ENCODE results near the gene ITGB7. TPM values are rescaled to one million over a fixed set of nuclear protein-coding genes. Genes with fewer than 3 reads are reported as not detected.
"Not testable (repeated sequence)": the region's sequence is repeated elsewhere in the genome, so short reads cannot be mapped to it uniquely, and the experiment has no call there.

Gene ITGB7
- total RNA-seq, 2 donors from 2014 or later: 88.0 to 111 TPM

- Mint-ChIP-seq H3K36me3 (ENCODE audit: insufficient read depth in 2 of 2) (peaks cover 7 to 11% of the 10 kb centered on the region in 2 donors), H3K9me3 (no peaks in the 10 kb centered on the region), H3K4me3 (peak overlapping the region; percentile 75 to 86), H3K27ac (peak overlapping the region; percentile 20), H3K27me3 (ENCODE audit: low read depth) (no peaks in the 10 kb centered on the region), H3K4me1 (ENCODE audit: low read depth) (peaks cover 71% of the 10 kb centered on the region)
- ATAC-seq (replicated peaks in 1 of 2) (peak; percentile 87 to 91), DNase-seq (peak; percentile 88 to 91)
These were observed 1.2 kb downstream of the ITGB7 start for GRCh38 chr12:53205747-53206419.

DNA sequence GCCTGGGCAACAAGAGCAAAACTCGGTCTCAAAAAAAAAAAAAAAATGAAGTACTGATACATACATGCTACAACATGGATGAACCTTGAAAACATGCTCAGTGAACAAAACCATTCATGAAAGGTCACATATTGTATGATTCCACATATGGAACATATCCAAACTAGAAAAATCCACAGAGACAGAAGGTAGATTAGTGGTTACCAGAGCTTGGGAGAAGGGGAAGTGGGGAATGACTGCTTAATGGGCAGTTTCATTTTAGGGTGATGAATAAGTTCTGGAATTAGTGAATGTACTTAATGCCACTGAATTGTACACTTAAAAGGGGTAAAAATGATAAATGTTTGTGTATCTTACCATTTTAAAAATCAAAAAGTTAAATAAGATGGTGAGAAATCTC is 2.7 kb downstream of the ITGB7 start:
- H3K36me3 Mint-ChIP-seq (ENCODE audit: insufficient read depth in 2 of 2): peaks cover 9 to 17% of the 10 kb centered on the region in 2 donors
- no peak overlapping the region for H3K27ac Mint-ChIP-seq
- DNase-seq (no peak), ATAC-seq (replicated peaks in 1 of 2) (no peak)
- peaks cover 79% of the 10 kb centered on the region for H3K4me1 Mint-ChIP-seq (ENCODE audit: low read depth)
- peak overlapping the region; percentile 23 to 37 for H3K4me3 Mint-ChIP-seq
- H3K27me3 Mint-ChIP-seq (ENCODE audit: low read depth): no peaks in the 10 kb centered on the region
- no peaks in the 10 kb centered on the region for H3K9me3 Mint-ChIP-seq

DNA sequence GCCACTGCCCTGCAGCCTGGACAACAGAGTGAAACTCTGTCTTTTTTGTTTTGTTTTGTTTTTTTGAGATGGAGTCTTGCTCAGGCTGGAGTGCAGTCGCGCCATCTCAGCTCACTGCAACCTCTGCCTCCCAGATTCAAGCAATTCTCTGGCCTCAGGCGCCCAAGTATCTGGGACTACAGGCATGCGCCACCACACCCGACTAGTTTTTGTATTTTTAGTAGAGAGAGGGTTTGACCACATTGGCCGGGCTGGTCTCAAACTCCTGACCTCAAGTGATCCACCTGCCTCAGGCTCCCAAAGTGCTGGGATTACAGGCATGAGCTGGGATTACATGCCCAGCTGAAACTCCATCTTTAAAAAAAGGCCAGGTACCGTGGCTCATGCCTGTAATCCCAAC is 4.7 kb downstream of the ITGB7 start:
- H3K4me3 Mint-ChIP-seq; DNase-seq; ATAC-seq (replicated peaks in 1 of 2); H3K27me3 Mint-ChIP-seq (ENCODE audit: low read depth); H3K27ac Mint-ChIP-seq; H3K9me3 Mint-ChIP-seq: not testable (repeated sequence)
- H3K4me1 Mint-ChIP-seq (ENCODE audit: low read depth): peaks cover 76% of the 10 kb centered on the region
- peaks cover 6 to 15% of the 10 kb centered on the region in 2 donors for H3K36me3 Mint-ChIP-seq (ENCODE audit: insufficient read depth in 2 of 2)

- Mint-ChIP-seq H3K27me3 (ENCODE audit: low read depth) (no peaks in the 10 kb centered on the region), H3K36me3 (ENCODE audit: insufficient read depth in 2 of 2) (peaks cover 7 to 15% of the 10 kb centered on the region in 2 donors), H3K9me3 (no peaks in the 10 kb centered on the region), H3K27ac (no peak overlapping the region), H3K4me1 (ENCODE audit: low read depth) (peaks cover 69% of the 10 kb centered on the region), H3K4me3 (peak overlapping the region in 1 of 2 donors; percentile 11)
- DNase-seq (no peak), ATAC-seq (replicated peaks in 1 of 2) (no peak)
These were observed 5.4 kb downstream of the ITGB7 start for GRCh38 chr12:53201639-53202038.

DNA sequence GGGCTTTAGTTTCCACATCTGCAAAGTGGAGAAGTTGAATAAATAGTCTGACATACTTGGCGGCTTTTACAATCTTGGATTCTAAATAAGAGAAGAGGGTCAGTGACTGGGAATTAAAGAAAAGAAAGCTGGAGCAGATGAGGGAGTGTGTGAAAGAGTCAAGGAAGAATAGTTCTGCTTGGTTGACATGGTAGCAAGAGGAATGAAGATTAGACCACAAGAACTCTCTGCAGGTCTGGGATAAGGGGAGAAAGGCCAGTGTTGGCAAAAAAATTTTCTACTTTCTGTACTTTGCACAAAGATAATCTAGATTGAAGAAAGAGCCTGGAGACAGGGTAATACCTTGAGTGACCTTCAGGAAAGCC is 5.9 kb downstream of the ITGB7 start:
- Mint-ChIP-seq H3K27ac (peak overlapping the region; percentile 94), H3K9me3 (no peaks in the 10 kb centered on the region), H3K36me3 (ENCODE audit: insufficient read depth in 2 of 2) (peaks cover 7 to 16% of the 10 kb centered on the region in 2 donors), H3K4me1 (ENCODE audit: low read depth) (peaks cover 64% of the 10 kb centered on the region), H3K27me3 (ENCODE audit: low read depth) (no peaks in the 10 kb centered on the region), H3K4me3 (peak overlapping the region; percentile 67 to 88)
- DNase-seq (no peak), ATAC-seq (replicated peaks in 1 of 2) (no peak)

- no peaks in the 10 kb centered on the region for H3K27me3 Mint-ChIP-seq (ENCODE audit: low read depth)
- peak in 1 of 2 donors; percentile 42 for DNase-seq
- H3K36me3 Mint-ChIP-seq (ENCODE audit: insufficient read depth in 2 of 2): peaks cover 7 to 15% of the 10 kb centered on the region in 2 donors
- H3K9me3 Mint-ChIP-seq: no peaks in the 10 kb centered on the region
- peak overlapping the region; percentile 67 to 88 for H3K4me3 Mint-ChIP-seq
- ATAC-seq (replicated peaks in 1 of 2): peak; percentile 36 to 41
- peaks cover 60% of the 10 kb centered on the region for H3K4me1 Mint-ChIP-seq (ENCODE audit: low read depth)
- peak overlapping the region; percentile 94 for H3K27ac Mint-ChIP-seq
These were observed 6.4 kb downstream of the ITGB7 start for GRCh38 chr12:53200458-53201176.

DNA sequence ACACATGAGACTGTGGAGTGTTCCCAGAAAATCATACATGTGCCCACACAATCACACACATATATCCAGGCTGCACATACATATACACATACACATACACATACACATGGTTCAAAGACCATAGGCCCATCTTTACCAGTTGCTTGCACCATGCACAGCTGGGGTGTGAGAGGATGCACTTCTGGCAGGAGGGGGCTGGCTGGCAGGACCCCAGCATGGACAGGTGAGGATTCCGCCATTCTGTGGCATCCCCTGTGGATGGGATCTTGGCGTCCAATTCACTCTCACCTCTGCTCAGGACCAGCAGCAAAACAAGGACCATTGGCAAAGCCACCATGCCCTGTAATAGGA is 7.0 kb downstream of the ITGB7 start:
- Mint-ChIP-seq H3K36me3 (ENCODE audit: insufficient read depth in 2 of 2) (peaks cover 7 to 14% of the 10 kb centered on the region in 2 donors), H3K9me3 (no peaks in the 10 kb centered on the region), H3K4me1 (ENCODE audit: low read depth) (peaks cover 60% of the 10 kb centered on the region), H3K27ac (peak overlapping the region; percentile 94), H3K4me3 (peak overlapping the region in 1 of 2 donors; percentile 88), H3K27me3 (ENCODE audit: low read depth) (no peaks in the 10 kb centered on the region)
- ATAC-seq (replicated peaks in 1 of 2) (peak in 1 of 2 donors; percentile 2), DNase-seq (no peak)

DNA sequence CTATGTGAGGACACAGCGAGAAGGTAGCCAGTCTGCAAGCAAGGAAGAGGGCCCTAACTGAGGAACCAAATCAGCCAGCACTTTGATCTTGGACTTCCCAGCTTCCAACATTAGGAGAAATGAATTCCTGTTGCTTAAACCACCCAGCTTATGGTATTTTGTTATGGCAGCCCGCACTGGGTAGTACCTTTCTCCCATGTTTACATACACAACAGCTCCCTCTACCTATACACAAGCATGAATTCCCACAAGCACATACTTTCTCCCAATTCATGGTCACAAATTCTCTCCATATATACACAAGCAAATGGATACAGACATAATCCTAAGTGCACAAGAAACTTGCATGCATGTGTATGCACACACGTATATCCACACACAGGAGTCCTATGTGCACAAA is 7.4 kb downstream of the ITGB7 start:
- Mint-ChIP-seq H3K4me1 (ENCODE audit: low read depth) (peaks cover 57% of the 10 kb centered on the region), H3K27me3 (ENCODE audit: low read depth) (no peaks in the 10 kb centered on the region), H3K36me3 (ENCODE audit: insufficient read depth in 2 of 2) (peaks cover 7 to 14% of the 10 kb centered on the region in 2 donors), H3K4me3 (peak overlapping the region in 1 of 2 donors; percentile 25), H3K9me3 (no peaks in the 10 kb centered on the region), H3K27ac (peak overlapping the region; percentile 6)
- no peak for ATAC-seq (replicated peaks in 1 of 2)
- DNase-seq: no peak

GRCh38 chr12:53198486-53199110 is 8.5 kb downstream of the ITGB7 start:
- H3K36me3 Mint-ChIP-seq (ENCODE audit: insufficient read depth in 2 of 2): peaks cover 7 to 14% of the 10 kb centered on the region in 2 donors
- H3K9me3 Mint-ChIP-seq: no peaks in the 10 kb centered on the region
- H3K27ac Mint-ChIP-seq: peak overlapping the region; percentile 88
- ATAC-seq (replicated peaks in 1 of 2): peak; percentile 26 to 27
- no peak for DNase-seq
- H3K4me1 Mint-ChIP-seq (ENCODE audit: low read depth): peaks cover 46% of the 10 kb centered on the region
- H3K4me3 Mint-ChIP-seq: peak overlapping the region; percentile 61 to 70
- H3K27me3 Mint-ChIP-seq (ENCODE audit: low read depth): no peaks in the 10 kb centered on the region

DNA sequence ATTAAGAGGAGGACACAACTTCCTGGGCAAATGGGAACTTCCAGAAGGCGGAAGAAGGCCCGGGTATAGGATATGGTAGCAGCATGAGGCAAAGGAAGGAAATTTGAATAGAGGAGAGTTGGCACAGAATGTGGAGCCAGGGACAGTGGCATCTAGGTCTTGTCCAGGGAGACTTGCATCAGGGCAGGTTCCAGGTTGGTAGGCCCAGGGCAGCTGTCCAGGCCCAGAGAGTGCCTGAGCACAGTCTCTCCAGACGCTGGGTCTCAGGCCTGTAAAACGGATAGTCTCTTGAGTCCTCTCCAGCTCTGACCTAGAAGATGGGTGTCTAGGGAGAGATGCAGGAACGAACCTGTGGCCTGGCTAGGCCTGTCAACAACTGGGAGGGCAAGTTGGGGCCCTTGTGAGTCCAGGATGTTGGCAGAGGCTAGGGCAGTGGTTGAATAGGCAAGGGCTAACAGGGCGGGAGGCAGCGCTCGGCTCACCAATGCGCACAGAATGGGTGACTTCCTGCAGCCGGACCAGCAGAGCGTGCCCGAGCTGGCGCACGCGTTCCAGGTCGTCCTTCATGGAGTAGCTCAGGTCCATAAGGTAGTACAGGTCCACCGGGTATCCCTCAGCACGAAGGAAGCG is 9.9 kb downstream of the ITGB7 start:
- DNase-seq (no peak), ATAC-seq (replicated peaks in 1 of 2) (no peak)
- Mint-ChIP-seq H3K36me3 (ENCODE audit: insufficient read depth in 2 of 2) (peaks cover 7 to 16% of the 10 kb centered on the region in 2 donors), H3K27me3 (ENCODE audit: low read depth) (no peaks in the 10 kb centered on the region), H3K27ac (no peak overlapping the region), H3K4me1 (ENCODE audit: low read depth) (peaks cover 45% of the 10 kb centered on the region), H3K9me3 (no peaks in the 10 kb centered on the region), H3K4me3 (no peak overlapping the region)

- H3K27me3 Mint-ChIP-seq (ENCODE audit: low read depth): no peaks in the 10 kb centered on the region
- H3K36me3 Mint-ChIP-seq (ENCODE audit: insufficient read depth in 2 of 2): peaks cover 7 to 18% of the 10 kb centered on the region in 2 donors
- H3K4me1 Mint-ChIP-seq (ENCODE audit: low read depth): peaks cover 42% of the 10 kb centered on the region
- DNase-seq: no peak
- H3K9me3 Mint-ChIP-seq: no peaks in the 10 kb centered on the region
- no peak for ATAC-seq (replicated peaks in 1 of 2)
- no peak overlapping the region for H3K27ac Mint-ChIP-seq
- no peak overlapping the region for H3K4me3 Mint-ChIP-seq
These were observed 10.6 kb downstream of the ITGB7 start for GRCh38 chr12:53196486-53196885.

DNA sequence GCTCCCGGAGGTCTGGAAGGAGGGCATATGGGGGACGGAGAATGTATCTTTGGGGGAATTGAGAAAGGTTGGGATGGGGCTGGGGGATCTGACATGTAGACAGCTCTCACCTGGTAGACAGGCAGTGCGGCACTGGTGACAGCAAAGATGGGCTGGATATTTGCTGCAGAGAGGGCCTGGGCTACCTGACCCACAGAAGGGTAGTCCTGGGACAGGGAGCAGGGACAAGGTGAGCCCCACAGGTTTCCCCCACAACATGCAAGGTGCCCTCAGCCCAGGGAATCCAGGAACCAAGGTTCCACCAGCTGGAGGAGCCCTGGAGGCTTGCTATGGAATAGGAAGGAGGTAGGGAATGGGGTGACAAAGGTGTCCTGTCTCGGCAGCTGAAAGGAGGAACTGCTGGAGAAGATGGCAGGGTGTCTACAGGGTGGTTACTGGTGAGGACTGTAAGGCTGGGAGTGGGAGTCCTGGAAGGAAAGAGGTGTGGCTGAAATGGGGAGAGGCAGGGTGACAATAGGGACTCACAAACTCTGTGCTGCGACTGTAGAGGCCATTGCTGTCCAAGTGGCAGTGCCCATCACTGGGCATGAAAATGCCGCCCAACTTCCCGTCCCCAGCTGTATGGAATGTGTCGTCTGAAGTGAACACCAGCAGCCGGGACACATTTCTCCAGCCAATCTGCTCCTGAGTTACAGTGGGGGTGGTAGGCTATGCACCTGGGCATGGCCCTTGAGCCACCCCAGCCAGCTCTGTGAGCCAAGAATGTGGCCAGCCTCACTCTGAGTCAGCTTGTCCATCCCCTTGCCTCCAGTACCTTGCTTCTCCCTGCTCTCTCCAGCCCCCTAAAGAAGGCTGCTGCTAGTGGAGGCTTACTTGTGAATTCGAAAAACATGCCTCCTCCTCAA is 11.3 kb downstream of the ITGB7 start:
- ATAC-seq (replicated peaks in 1 of 2) (no peak), DNase-seq (no peak)
- no peaks in the 10 kb centered on the region for H3K27me3 Mint-ChIP-seq (ENCODE audit: low read depth)
- peaks cover 35% of the 10 kb centered on the region for H3K4me1 Mint-ChIP-seq (ENCODE audit: low read depth)
- H3K36me3 Mint-ChIP-seq (ENCODE audit: insufficient read depth in 2 of 2): peaks cover 4 to 13% of the 10 kb centered on the region in 2 donors
- H3K9me3 Mint-ChIP-seq: no peaks in the 10 kb centered on the region
- H3K27ac Mint-ChIP-seq: no peak overlapping the region
- no peak overlapping the region for H3K4me3 Mint-ChIP-seq
